GM12891 (cell line): ENCODE measurements around the gene SLC16A4.

Experiments used
- POLR2AphosphoS5 ChIP-seq: IDR thresholded peaks from 2 replicates; pipeline ENCODE4 v1.6.1; 2011; ENCODE audit warnings: low read depth, low read length, control low read depth
- SPI1 ChIP-seq: IDR thresholded peaks from 2 replicates; pipeline ENCODE4 v1.6.1; 2011; ENCODE audit warnings: low read depth, low read length, control low read depth
- TAF1 ChIP-seq: IDR thresholded peaks from 2 replicates; pipeline ENCODE4 v1.6.1; 2011; ENCODE audit warnings: low read depth, low read length, control low read depth

- TF ChIP-seq TAF1 (no peak), SPI1 (no peak), POLR2AphosphoS5 (no peak)
Observed at GRCh38 chr1:110364221-110364620, 26.6 kb downstream of the SLC16A4 start.
